T47D (cell line): ENCODE measurements around the gene CUL2.
"Not testable (repeated sequence)": the region's sequence is repeated elsewhere in the genome, so short reads cannot be mapped to it uniquely, and the experiment has no call there.

Experiments used
- DNase-seq, 2 experiments: peaks; one replicate each; pipeline versions ENCODE4 v3.0.0 to v3.0.0-alpha.2; 2011 to 2012; ENCODE audit warnings: low read depth in 1 of 2, low spot score in 1 of 2
- JUND ChIP-seq: IDR thresholded peaks from 2 replicates; pipeline ENCODE4 v1.6.1; 2012; ENCODE audit warnings: low read depth
- in situ Hi-C: cut with HindIII; loops from 2 replicates; pipeline ENCODE4 v1.10.0; 2016; ENCODE audit warnings: low sequenced_read_pairs, low pct_unique_long_range_greater_than_20kb

CUL2 gene

GRCh38 chr10:35004651-35005050 lies 85.5 kb downstream of the CUL2 start:
- TF ChIP-seq JUND = no peak
- DNase-seq = no peak
- in situ Hi-C loops = no loop called here

GRCh38 chr10:35003906-35004305 lies 86.2 kb downstream of the CUL2 start:
- in situ Hi-C loops = no loop called here
- no peak for TF ChIP-seq JUND
- no peak for DNase-seq

- no peak for TF ChIP-seq JUND
- in situ Hi-C loops = no loop called here
- DNase-seq = no peak
These were observed 89.2 kb downstream of the CUL2 start for GRCh38 chr10:35000936-35001335.

DNA sequence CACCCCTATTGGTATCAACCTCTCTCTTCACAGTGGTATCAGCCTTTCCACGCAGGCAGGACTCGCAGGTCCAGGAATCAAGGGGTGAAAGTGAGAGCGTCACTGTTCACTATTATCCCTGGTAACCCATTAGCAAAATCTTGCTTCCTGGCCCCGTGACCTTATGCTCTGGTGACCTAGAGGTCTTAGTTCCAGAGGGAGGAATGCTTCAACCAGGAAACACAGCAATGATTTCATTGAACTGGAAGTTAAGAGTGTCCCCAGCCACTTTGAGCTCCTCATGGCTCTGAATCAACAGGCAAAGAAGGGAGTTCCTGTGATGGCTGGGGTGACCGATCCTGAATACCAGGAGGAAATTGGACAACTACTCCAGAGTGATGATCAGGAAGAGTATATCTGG lies 90.6 kb downstream of the CUL2 start:
- no peak for TF ChIP-seq JUND
- in situ Hi-C loops = no loop called here
- no peak for DNase-seq

DNA sequence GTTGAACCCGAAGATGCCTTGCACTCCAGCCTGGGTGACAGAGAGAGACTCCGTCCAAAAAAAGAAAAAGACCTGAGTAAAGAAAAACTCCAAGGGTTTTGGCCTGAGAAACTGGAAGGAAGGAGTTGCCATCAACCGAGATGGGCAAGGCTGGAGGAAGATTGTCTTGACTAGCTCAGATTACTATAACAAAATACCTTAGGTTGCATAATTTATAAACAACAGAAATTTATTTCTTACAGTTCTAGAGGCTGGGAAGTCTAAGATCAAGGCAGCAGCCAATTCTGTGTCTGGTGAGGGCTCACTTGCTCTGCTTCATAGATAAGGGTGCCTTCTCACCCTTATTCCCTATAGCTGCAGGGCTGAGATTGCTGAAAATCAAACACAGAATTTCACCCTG lies 91.2 kb downstream of the CUL2 start:
- no peak for TF ChIP-seq JUND
- in situ Hi-C loops = no loop called here
- DNase-seq = no peak

- in situ Hi-C loops = no loop called here
- no peak for TF ChIP-seq JUND
- no peak for DNase-seq
These were observed 93.3 kb downstream of the CUL2 start for GRCh38 chr10:34996843-34997242.

DNA sequence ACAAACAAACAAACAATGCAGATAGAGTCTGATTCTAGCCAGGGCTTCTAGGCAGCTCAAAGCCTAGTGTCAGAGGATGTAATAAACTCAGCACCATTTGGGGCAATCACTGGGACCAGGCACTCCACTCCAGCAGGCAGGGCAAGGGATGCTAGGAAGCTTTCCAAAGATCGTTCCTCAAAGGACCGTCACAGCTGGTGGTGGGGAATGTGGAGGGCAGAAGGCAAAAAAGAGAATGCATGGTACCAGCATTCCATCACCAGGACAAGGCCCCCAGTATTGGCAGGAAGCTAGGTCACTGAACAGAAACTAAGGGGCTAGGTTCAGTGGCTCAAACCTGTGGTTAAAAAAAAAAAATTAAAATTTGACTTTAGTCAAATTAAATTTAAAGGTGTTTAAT lies 94.2 kb downstream of the CUL2 start:
- in situ Hi-C loops = no loop called here
- DNase-seq = no peak
- no peak for TF ChIP-seq JUND

GRCh38 chr10:34994565-34995142 lies 95.5 kb downstream of the CUL2 start:
- in situ Hi-C loops = no loop called here
- no peak for TF ChIP-seq JUND
- DNase-seq = peak; percentile 18 to 80

DNA sequence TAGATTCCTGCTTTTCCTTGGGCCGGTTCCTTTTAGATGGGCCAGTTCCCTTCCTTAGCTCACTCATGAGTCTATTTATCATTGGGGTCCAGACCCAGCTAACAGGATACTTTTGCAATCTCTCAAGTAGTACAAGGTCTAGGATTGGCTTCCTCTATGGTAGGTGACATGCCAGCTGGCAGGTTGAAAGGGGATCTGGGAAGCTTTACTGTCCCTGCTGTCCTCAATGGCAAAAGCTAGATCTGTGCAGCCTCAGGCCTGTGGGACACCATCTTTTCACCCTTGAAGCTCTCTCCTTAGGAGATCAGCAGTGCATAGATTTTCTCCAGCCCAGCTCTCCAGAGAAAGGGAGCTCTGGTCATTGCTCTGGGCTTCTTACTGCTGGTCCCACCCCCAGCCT lies 96.4 kb downstream of the CUL2 start:
- no peak for DNase-seq
- in situ Hi-C loops = no loop called here
- no peak for TF ChIP-seq JUND

- DNase-seq, in situ Hi-C loops: not testable (repeated sequence)
These were observed 99.0 kb downstream of the CUL2 start for GRCh38 chr10:34991117-34991516.

GRCh38 chr10:34988397-34989067 lies 101.6 kb downstream of the CUL2 start:
- no peak for DNase-seq
- TF ChIP-seq JUND = no peak
- in situ Hi-C loops = no loop called here

GRCh38 chr10:34985823-34986222 lies 104.3 kb downstream of the CUL2 start:
- no peak for TF ChIP-seq JUND
- DNase-seq = peak; percentile 31 to 76
- in situ Hi-C loops = no loop called here

GRCh38 chr10:34985146-34985545 lies 105.0 kb downstream of the CUL2 start:
- DNase-seq = no peak
- in situ Hi-C loops = no loop called here
- TF ChIP-seq JUND = no peak

DNA sequence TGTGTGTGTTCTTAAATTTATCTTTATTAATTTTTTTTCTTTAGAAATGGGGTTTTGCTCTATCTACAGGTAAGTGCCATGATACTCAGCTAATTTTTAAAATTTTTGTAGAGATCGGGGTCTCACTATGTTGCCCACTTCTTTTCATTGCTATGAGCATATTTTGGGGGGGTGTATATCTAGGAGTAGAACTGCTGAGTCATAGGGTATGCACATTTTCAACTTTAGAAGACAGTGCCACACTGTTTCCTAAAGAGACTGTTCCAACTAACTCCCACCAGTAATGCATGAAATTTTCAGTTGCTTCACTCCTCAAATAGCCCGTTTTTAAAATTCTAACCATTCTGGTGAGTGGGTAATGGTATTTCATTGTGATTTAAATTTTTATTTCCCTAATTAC lies 108.3 kb downstream of the CUL2 start:
- TF ChIP-seq JUND = no peak
- in situ Hi-C loops = no loop called here
- DNase-seq = no peak
